ENCODE measurements around the gene GTF2H4.

GRCh38 chr6:30960907-30961673, 53.1 kb downstream of the GTF2H4 start:
- TF ChIP-seq CTCF (conservative IDR thresholded peaks at IDR 0.05; ENCODE audit: low read depth, low read length) (no peak), EZH2 (IDR thresholded peaks at IDR 0.05; ENCODE audit: borderline replicate concordance, low read depth, low read length, poor library complexity, severe bottlenecking) (no peak)
